Measurements from ENCODE around the gene ZBED6.

The ZBED6 gene

GRCh38 chr1:203807196-203807595 is 11.8 kb downstream of the ZBED6 start:
- Histone ChIP-seq H3K14ac (ENCODE audit: low read length) (no peak overlapping the region), H3K27me3 (ENCODE audit: insufficient read depth, low read length) (no peaks in the 10 kb centered on the region), H3K4me1 (ENCODE audit: control insufficient read depth in 1 of 2, insufficient read depth in 2 of 2, low read length in 2 of 2) (no peaks in the 10 kb centered on the region), H2BK5ac (ENCODE audit: low read depth, low read length, poor library complexity) (no peak overlapping the region), H4K12ac (ENCODE audit: low read depth, low read length) (no peak overlapping the region), H3K4me2 (ENCODE audit: low read length) (no peak overlapping the region), H4K91ac (ENCODE audit: low read depth, low read length) (no peak overlapping the region), H3K4me3 (ENCODE audit: low read depth, low read length) (no peak overlapping the region), H3K36me3 (ENCODE audit: control insufficient read depth in 1 of 2, insufficient read depth in 2 of 2, low read length in 2 of 2) (peaks cover 32 to 41% of the 10 kb centered on the region in 2 experiments), H3K4ac (ENCODE audit: low read depth, low read length) (no peak overlapping the region), H2AFZ (ENCODE audit: insufficient read depth, low read length, poor library complexity) (no peak overlapping the region), H3K79me2 (ENCODE audit: control insufficient read depth, insufficient read depth, low read length, poor library complexity) (no peaks in the 10 kb centered on the region), H3K9ac (ENCODE audit: low read length) (no peak overlapping the region), H2AK5ac (ENCODE audit: low read length) (no peak overlapping the region), H4K8ac (ENCODE audit: low read depth, low read length) (no peak overlapping the region), H3K27ac (ENCODE audit: low read depth, low read length) (no peak overlapping the region), H2BK12ac (ENCODE audit: low read length) (no peak overlapping the region), H3K9me3 (ENCODE audit: insufficient read depth, low read depth, low read length) (no peaks in the 10 kb centered on the region), H3K23ac (ENCODE audit: low read length) (no peak overlapping the region), H3K79me1 (ENCODE audit: low read length) (no peaks in the 10 kb centered on the region), H2BK120ac (ENCODE audit: insufficient read depth, low read length, poor library complexity) (no peak overlapping the region), H3K18ac (ENCODE audit: low read length) (no peak overlapping the region)
- DNase-seq, result no peak
- WGBS (ENCODE audit: extremely low coverage, insufficient coverage, insufficient read length), result no CpG with 5 or more reads among the region's 2 CpGs

GRCh38 chr1:203813581-203814341 is 18.3 kb downstream of the ZBED6 start:
- Histone ChIP-seq H2BK12ac (ENCODE audit: low read length) (no peak overlapping the region), H3K4ac (ENCODE audit: low read depth, low read length) (peak overlapping the region; percentile 6), H3K27me3 (ENCODE audit: insufficient read depth, low read length) (no peaks in the 10 kb centered on the region), H4K91ac (ENCODE audit: low read depth, low read length) (no peak overlapping the region), H2BK5ac (ENCODE audit: low read depth, low read length, poor library complexity) (no peak overlapping the region), H3K4me1 (ENCODE audit: control insufficient read depth in 1 of 2, insufficient read depth in 2 of 2, low read length in 2 of 2) (no peaks in the 10 kb centered on the region), H3K36me3 (ENCODE audit: control insufficient read depth in 1 of 2, insufficient read depth in 2 of 2, low read length in 2 of 2) (peaks cover 25 to 27% of the 10 kb centered on the region in 2 experiments), H3K4me3 (ENCODE audit: low read depth, low read length) (no peak overlapping the region), H3K9me3 (ENCODE audit: insufficient read depth, low read depth, low read length) (no peaks in the 10 kb centered on the region), H3K23ac (ENCODE audit: low read length) (no peak overlapping the region), H3K18ac (ENCODE audit: low read length) (no peak overlapping the region), H3K27ac (ENCODE audit: low read depth, low read length) (no peak overlapping the region), H3K79me2 (ENCODE audit: control insufficient read depth, insufficient read depth, low read length, poor library complexity) (no peaks in the 10 kb centered on the region), H3K4me2 (ENCODE audit: low read length) (no peak overlapping the region), H2AFZ (ENCODE audit: insufficient read depth, low read length, poor library complexity) (no peak overlapping the region), H4K8ac (ENCODE audit: low read depth, low read length) (no peak overlapping the region), H3K79me1 (ENCODE audit: low read length) (no peaks in the 10 kb centered on the region), H3K14ac (ENCODE audit: low read length) (no peak overlapping the region), H2BK120ac (ENCODE audit: insufficient read depth, low read length, poor library complexity) (no peak overlapping the region), H3K9ac (ENCODE audit: low read length) (no peak overlapping the region), H2AK5ac (ENCODE audit: low read length) (no peak overlapping the region), H4K12ac (ENCODE audit: low read depth, low read length) (no peak overlapping the region)
- DNase-seq, result no peak
- no CpG with 5 or more reads among the region's 2 CpGs for WGBS (ENCODE audit: extremely low coverage, insufficient coverage, insufficient read length)

- no peak for DNase-seq
- no peak overlapping the region for H4K8ac ChIP-seq (ENCODE audit: low read depth, low read length)
- WGBS (ENCODE audit: extremely low coverage, insufficient coverage, insufficient read length), result no CpG with 5 or more reads among the region's 6 CpGs
Observed at GRCh38 chr1:203818399-203818798, 23.0 kb downstream of the ZBED6 start.

GRCh38 chr1:203823306-203823705 is 27.9 kb downstream of the ZBED6 start:
- H3K9me3 ChIP-seq (ENCODE audit: insufficient read depth, low read depth, low read length), result no peaks in the 10 kb centered on the region

More at GRCh38 chr1:203818399-203818798, 23.0 kb downstream of the ZBED6 start:
- Histone ChIP-seq H3K36me3 (ENCODE audit: control insufficient read depth in 1 of 2, insufficient read depth in 2 of 2, low read length in 2 of 2) (peaks cover 37 to 48% of the 10 kb centered on the region in 2 experiments), H3K4ac (ENCODE audit: low read depth, low read length) (no peak overlapping the region), H3K23ac (ENCODE audit: low read length) (no peak overlapping the region), H3K79me1 (ENCODE audit: low read length) (no peaks in the 10 kb centered on the region), H2BK120ac (ENCODE audit: insufficient read depth, low read length, poor library complexity) (no peak overlapping the region), H3K79me2 (ENCODE audit: control insufficient read depth, insufficient read depth, low read length, poor library complexity) (no peaks in the 10 kb centered on the region), H3K18ac (ENCODE audit: low read length) (no peak overlapping the region), H2AK5ac (ENCODE audit: low read length) (no peak overlapping the region), H3K9me3 (ENCODE audit: insufficient read depth, low read depth, low read length) (no peaks in the 10 kb centered on the region), H3K14ac (ENCODE audit: low read length) (no peak overlapping the region), H4K12ac (ENCODE audit: low read depth, low read length) (no peak overlapping the region), H3K4me1 (ENCODE audit: control insufficient read depth in 1 of 2, insufficient read depth in 2 of 2, low read length in 2 of 2) (no peaks in the 10 kb centered on the region), H2BK5ac (ENCODE audit: low read depth, low read length, poor library complexity) (no peak overlapping the region), H3K9ac (ENCODE audit: low read length) (no peak overlapping the region), H2BK12ac (ENCODE audit: low read length) (no peak overlapping the region), H2AFZ (ENCODE audit: insufficient read depth, low read length, poor library complexity) (no peak overlapping the region), H3K27me3 (ENCODE audit: insufficient read depth, low read length) (no peaks in the 10 kb centered on the region), H4K91ac (ENCODE audit: low read depth, low read length) (no peak overlapping the region), H3K4me2 (ENCODE audit: low read length) (no peak overlapping the region), H3K4me3 (ENCODE audit: low read depth, low read length) (no peak overlapping the region), H3K27ac (ENCODE audit: low read depth, low read length) (no peak overlapping the region)

More at GRCh38 chr1:203823306-203823705, 27.9 kb downstream of the ZBED6 start:
- no peaks in the 10 kb centered on the region for H3K79me1 ChIP-seq (ENCODE audit: low read length)
- H2BK5ac ChIP-seq (ENCODE audit: low read depth, low read length, poor library complexity), result no peak overlapping the region
- no peak overlapping the region for H3K9ac ChIP-seq (ENCODE audit: low read length)
- no peak overlapping the region for H2BK12ac ChIP-seq (ENCODE audit: low read length)
- no peak overlapping the region for H4K91ac ChIP-seq (ENCODE audit: low read depth, low read length)
- no peaks in the 10 kb centered on the region for H3K79me2 ChIP-seq (ENCODE audit: control insufficient read depth, insufficient read depth, low read length, poor library complexity)
- peaks cover 36 to 52% of the 10 kb centered on the region in 2 experiments for H3K36me3 ChIP-seq (ENCODE audit: control insufficient read depth in 1 of 2, insufficient read depth in 2 of 2, low read length in 2 of 2)
- H3K18ac ChIP-seq (ENCODE audit: low read length), result no peak overlapping the region
- H3K4me3 ChIP-seq (ENCODE audit: low read depth, low read length), result no peak overlapping the region
- H3K4me1 ChIP-seq (ENCODE audit: control insufficient read depth in 1 of 2, insufficient read depth in 2 of 2, low read length in 2 of 2), result no peaks in the 10 kb centered on the region
- no peak overlapping the region for H3K4me2 ChIP-seq (ENCODE audit: low read length)
- H3K27ac ChIP-seq (ENCODE audit: low read depth, low read length), result no peak overlapping the region
- H2AK5ac ChIP-seq (ENCODE audit: low read length), result no peak overlapping the region
- no peak overlapping the region for H3K14ac ChIP-seq (ENCODE audit: low read length)
- H2AFZ ChIP-seq (ENCODE audit: insufficient read depth, low read length, poor library complexity), result no peak overlapping the region
- no peaks in the 10 kb centered on the region for H3K27me3 ChIP-seq (ENCODE audit: insufficient read depth, low read length)
- no peak overlapping the region for H4K8ac ChIP-seq (ENCODE audit: low read depth, low read length)
- no peak overlapping the region for H3K23ac ChIP-seq (ENCODE audit: low read length)
- no peak overlapping the region for H2BK120ac ChIP-seq (ENCODE audit: insufficient read depth, low read length, poor library complexity)
- WGBS (ENCODE audit: extremely low coverage, insufficient coverage, insufficient read length), result no CpG with 5 or more reads among the region's 1 CpG
- no peak overlapping the region for H4K12ac ChIP-seq (ENCODE audit: low read depth, low read length)
- DNase-seq, result no peak
- no peak overlapping the region for H3K4ac ChIP-seq (ENCODE audit: low read depth, low read length)
